GM18907 (cell line): ENCODE measurements around the gene DDX54.
"Not testable (repeated sequence)": the region's sequence is repeated elsewhere in the genome, so short reads cannot be mapped to it uniquely, and the experiment has no call there.

Experiments
- ATAC-seq: cut with Tn5 transposase; IDR thresholded peaks from one replicate; pipeline ENCODE4 v1.9.1; 2021; ENCODE audit warnings: mild to moderate bottlenecking, moderate library complexity; ENCODE audit not compliant: unreplicated experiment

The DDX54 gene

DNA sequence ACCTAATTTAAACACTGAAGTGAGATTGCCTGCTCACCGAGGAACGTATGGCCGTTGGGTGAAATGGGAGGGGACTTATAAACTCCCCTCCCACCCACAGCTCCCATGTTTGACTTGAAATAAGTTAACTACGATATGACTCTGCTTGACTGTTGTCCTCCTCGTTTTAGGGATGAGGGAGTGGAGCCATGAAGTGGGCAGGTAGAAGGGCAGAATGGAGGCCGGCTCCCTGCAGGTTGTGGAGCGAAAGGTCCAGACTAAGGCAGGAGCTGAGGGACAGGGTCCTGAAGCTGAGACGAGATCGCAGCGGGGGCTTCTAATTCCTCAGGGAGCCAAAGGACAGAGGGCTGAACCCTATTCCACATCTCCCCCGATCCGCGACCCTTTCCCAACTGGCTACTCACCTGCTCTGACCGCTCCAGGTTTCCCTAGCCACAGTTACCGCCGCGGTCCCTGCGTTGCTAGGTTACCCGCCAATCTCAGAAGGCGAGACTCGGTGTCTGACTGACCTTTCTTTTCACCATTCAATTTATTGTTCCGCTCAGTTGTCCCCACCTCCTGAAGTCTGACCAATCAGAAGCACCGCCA lies 35.4 kb upstream of the DDX54 start:
- peak; percentile 5 for ATAC-seq

DNA sequence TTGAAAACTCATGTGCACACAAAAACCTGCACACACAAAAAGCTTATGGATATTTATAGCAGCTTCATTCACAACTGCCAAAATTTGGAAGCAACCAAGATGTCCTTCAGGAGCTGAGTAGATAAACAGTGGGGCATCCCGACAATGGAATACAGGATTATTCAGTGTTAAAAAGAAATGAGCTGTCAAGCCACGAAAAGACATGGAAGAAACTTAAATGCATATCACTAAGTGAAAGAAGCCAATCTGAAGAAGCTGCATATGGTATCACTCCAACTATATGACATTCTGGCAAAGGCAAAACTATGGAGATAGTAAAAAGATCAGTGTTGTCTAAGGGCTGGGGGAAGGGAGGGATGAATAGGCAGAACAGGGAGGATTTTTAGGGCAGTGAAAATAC lies 30.7 kb upstream of the DDX54 start:
- no peak for ATAC-seq

DNA sequence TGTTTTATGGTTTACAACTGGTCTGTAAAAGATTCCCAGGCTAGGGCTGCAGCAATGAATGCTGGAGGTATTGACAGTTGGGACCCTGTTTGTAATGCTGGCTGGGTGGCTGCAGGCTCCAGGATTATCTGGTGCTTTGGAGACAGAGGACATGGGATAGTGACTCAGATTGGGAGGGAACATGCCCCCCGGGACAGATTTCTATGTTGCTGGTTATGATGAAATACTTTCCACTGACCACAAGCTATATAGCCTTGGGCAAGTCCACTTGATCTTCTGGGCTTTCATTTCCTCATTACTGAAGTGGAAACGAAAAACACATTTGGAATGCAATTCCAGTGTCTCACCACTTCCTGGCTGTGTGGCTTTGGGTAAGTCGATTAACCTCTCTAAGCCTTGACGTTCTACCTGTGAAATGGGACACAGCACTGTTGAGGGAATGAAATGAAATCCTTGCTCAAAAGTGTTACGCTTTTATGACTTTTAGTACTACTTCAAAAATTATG lies 29.7 kb upstream of the DDX54 start:
- ATAC-seq, result no peak

DNA sequence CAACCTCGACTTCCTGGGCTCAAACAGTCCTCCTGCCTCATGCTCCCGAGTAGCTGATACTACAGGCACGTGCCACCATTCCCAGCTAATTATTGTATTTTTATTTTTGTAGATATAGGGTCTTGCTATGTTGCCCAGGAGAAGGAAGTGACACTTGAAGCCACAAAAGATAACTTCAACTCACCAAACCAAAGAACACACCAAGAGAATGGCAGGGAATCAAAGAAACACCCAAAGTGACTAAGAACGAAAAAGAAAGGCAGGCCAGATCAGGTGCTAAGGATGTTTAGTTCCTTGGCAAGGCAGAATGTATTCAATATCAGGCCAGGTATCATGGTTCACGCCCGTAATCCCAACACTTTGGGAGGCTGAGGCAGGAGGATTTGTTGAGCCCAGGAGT lies 25.9 kb upstream of the DDX54 start:
- ATAC-seq, result no peak

DNA sequence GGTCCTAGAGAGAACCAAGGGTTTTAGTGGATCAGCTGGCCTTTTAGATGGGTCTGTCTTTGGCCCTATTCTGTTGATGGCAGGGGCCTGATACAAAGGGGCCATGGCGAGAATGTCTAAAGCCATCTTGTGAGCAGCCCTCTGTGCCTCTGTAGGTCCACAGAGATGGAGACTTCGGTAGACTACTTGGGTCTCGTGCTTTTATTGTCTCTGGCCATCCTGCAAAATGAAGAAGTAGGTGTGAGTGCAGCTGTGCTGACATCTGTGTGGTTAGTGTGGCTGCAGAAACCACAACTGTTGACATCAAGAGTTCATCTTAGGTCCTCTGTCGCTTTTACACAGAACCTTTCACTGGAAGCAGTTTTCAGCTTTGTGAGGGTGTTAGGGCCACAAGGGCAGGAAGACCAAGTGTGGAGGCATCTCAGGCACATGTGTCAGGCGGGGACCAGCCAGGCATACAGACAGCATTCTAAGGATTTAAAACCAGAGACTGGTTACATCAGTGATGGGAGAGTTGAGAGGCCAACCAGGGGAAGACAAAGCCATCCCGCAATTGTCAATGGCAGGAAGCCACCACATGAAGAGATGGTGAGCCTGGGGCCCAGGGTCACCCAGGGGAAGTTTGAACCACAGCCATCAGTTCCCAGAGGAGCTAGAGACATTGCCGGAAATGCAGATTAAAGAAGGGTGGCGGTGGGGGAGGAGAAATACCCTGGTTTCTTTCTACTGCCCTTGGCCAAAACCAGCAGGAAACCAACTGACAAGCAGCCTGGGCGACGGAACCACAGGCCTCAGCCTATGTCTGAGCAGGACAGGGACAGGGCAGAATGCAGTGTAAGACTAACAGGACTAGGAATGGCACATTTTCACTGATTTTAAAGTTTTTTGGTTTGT lies 23.0 kb upstream of the DDX54 start:
- peak; percentile 82 for ATAC-seq

DNA sequence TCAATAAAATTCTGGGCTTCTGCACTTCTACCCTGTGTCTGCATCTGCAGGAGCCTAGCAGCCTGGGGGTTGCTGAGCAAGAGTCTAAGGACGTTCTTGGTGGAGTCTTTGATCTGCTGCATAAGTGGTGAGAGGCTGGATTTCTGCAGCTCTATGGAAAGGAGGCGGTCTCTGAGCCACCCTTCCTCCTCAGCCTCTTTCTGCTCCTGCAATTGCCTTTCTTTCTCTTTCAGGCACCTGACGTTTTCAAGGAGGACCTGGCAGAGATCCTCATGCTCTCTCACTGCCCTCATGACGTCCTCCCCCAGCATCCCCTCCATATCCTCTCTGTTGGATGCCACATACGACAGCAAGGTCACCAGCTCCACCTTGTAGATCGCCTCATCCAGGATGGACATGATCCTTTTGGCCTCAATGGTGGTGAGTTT lies 22.3 kb upstream of the DDX54 start:
- ATAC-seq, result no peak

DNA sequence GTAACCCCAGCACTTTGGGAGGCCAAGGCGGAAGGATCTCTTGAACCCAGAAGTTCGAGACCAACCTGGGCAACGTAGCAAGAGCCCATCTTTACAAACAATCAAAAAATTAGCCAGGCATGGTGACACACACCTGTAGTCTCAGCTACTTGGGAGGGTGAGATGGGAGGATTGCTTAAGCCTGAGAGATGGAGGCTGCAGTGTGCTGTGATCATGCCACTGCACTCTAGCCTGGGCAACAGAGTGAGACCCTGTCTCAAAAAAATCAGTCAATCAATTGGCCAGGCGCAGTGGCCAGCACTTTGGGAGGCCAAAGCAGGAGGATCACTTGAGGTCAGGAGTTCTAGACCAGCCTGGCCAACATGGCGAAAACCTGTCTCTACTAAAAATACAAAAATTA lies 21.5 kb upstream of the DDX54 start:
- not testable (repeated sequence) for ATAC-seq

DNA sequence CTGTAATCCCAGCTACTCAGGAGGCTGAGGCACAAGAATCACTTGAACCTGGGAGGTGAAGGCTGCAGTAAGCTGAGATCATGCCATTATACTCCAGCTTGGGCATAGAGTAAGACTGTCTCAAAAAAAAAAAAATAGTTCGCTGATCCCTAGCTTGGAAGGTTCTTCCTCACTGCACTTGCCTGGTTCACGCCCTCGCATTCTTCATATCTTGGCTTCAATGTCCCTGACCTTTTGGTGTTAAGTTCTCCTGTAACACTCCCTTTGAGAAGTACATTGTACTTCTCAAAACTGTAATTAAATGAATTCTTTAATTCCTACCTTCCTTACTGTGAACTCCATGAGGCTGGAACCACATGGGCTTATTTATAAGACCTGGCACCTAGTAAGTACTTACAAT lies 19.5 kb upstream of the DDX54 start:
- ATAC-seq, result no peak

DNA sequence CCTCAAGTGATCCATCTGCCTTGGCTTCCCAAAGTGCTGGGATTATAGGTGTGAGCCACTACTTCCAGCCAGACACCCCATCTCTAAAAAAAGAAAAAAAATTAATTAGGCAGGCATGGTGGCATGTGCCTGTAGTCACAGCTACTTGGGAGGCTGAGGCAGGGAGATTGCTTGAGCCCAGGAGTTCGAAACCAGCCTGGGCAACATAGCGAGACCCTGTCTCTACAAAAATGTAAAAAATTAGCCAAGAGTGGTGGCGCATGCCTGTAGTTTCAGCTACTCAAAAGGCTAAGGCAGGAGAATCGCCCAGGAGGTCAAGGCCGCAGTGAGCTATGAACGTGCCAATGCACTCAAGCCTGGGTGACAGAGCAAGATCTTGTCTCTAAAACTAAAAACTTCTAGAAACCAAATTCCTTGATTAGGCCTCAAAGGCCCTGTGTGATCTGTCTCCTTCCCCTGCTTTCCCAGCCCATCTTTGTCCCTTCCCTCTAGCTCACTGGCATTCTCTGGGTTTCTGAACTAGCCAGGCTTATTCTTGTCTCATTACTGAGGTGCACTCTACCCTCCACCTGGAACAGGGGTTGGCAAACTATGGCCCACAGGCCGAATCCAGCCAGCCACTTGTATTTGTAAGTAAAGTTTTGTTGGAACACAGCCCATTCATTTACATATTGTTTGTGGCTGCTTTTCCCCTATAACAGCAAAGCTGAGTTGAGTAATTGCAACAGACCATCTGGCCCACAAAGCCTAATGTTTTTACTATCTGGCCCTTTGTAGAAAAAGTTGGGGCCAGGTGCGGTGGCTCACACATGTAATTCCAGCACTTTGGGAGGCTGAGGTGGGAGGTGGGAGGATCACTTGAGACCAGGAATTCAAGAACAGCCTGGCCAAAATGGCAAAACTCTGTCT lies 18.8 kb upstream of the DDX54 start:
- ATAC-seq, result no peak

DNA sequence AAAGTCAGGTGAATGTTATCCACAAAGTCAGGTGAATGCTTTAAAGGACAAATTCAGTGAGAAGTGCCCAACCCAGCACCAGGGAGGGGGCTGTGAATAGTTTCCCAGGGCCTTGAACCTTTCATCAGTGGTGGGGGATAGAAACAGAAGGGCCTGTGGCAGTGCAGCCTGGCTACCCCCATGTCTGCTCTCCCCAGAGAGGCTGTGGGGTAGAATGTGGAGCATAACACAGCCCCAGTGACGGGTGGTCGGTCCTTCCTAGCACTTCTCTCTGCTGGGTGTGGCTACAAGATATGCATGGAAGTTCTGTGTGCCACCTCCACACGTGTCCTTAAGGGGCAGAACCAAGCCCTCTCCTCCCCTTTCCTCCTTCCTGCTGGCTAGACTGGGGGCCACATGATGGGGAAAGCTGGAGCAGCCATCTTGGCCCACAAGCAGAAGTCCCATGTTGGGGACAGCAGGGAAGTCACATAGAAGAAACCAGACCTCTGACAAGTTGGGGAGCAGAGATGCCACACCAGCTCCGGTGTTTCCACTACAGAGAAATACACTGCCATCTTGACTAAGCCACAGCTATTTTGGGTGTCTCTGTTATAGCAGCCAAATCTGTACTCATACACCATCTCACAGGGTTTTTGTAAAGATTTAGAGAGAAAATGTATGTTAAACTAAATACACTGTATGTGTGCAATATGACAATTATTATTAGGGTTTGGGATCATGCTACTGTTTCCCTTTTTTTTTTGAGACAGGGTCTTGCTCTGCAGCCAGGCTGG lies 17.2 kb upstream of the DDX54 start:
- ATAC-seq, result no peak

DNA sequence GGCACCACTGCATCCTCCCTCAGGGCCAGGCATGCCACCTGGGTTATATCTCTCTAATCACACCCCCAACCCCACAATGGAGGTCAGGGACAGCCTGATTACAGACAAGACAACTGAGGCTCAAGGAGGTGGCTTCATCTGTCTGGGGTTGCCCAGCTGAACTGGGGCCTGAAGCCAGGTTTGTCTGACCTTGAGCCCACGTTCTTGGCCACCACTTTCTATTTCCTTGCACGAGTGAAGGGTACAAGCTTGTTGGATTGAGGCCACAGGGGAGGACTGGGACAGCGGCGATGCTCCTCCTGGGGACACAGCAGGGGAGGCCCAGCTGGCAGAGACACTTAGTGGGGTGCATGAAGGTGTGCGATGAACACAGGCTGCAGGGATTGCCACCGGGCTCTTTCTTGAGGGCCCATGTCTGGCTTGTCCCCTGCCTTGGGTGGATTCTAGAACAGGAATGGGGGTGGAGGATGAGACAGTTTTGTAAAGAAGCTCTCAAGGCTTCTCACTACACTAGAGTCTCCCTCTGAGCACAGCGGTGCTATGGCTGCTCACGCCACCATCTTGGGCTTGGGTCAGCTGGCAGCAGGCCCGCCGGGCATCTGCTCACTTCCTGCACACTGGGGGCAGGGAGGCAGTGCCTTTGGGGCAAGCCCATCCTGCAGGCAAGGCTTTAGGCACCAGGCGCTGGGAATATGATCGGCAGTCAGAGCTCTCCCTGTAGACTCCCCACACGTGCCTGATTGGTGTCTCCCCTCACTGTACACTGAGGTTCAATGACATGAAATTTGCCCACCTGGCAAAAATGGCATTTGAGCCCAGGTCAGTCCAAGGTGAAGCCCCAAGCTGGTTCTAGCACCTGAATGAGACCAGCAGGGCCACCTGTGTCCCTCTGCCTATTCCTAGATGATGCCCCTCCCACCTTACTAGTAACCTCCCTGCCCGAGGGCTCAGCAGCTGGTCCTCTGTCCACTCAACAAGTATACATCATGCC lies 16.2 kb upstream of the DDX54 start:
- ATAC-seq, result no peak

DNA sequence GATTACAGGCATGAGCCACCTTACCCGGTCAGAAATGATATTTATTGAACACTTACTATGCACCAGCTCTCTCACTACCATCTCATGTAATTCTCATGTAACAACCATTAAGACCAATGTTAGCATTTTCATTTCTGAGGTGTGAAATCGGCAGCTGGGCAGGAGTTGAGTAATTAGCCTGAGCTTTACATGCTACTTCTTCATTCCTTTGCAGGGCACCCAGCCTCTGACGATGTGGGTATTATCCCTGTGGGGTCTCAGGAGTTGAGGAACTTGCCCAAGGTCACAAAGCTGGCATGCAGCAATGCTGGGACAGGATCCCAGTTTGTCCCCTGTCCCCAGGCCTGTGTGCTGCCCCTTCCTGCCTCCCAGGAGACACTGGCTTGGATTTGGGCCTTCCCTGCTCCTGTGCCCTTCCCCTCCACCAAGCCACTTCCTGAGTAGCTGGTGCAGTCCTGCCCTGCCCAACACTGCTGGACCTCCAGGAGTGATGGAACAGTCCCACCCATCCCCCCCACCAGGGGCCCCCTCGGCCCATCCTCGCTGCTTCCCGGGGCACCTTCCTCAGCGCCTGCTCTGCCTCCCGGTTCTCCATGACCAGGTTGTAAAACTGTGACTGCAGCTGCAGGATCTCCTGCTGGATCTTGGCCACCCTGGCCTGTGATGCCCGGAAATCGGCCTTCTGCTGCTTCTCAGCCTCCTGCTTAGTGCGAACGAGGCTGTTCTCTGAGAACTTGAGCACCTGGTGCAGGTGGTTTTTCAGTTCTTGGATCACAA lies 14.9 kb upstream of the DDX54 start:
- no peak for ATAC-seq

DNA sequence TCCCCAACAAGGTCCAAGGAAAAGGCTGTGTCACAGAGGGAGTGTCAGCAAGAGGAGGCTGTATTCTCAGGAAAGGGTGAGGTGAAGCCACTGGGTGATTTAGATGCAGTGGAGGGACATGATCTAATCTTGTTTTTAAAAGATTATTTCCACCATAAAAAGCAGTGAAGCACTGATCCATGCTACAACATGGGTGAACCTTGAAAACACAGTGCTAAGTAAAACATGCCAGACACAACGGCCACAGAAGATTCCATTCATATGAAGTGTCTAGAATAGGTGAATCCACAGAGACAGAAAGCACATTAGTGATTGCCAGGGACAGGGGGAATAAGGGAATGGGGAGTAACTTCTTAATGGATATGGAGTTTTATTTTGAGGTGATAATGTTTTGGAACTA lies 13.0 kb upstream of the DDX54 start:
- ATAC-seq, result no peak

DNA sequence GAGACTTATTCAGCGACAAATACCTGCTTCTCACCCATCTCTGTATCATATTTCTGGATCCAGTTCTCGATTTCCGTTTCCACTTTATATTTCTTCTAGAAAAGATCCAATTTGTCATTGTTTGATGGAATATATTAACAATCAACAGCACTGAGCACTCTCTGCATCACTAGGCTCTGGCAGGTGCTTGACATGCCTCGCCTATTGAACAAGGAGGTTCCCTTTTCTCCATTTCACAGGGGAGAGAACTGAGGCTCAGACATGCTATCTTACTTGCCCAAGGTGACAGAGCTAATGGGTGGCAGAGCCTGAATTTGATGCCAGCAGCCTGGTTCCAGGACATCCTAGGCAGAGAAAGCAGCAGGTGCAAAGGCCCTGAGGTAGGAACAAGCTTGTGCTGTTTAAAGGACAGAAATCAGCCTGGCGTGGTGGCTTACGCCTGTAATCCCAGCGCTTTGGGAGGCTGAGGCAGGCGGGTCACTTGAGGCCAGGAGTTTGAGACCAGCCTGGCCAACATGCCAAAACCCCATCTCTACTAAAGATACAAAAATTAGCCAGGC lies 12.3 kb upstream of the DDX54 start:
- no peak for ATAC-seq

DNA sequence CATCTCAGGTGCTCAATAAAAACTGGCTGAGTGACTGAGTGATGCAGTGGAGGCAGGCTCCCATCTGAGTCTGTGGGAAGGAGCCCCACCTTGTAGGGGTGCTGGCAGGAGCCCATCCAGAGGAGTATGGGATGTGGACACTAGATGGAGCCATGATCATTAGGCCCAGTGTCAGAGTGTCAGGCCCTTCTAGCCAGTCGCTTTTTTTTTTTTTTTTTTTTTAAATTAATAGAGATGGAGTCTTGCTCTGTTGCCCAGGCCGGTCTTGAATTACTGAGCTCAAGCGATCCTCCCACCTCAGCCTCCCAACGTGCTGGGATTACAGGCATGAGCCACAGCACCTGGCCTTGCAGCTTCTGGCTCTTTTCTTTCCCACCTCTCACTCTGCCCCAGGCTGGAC lies 11.7 kb upstream of the DDX54 start:
- ATAC-seq, result peak; percentile 70

DNA sequence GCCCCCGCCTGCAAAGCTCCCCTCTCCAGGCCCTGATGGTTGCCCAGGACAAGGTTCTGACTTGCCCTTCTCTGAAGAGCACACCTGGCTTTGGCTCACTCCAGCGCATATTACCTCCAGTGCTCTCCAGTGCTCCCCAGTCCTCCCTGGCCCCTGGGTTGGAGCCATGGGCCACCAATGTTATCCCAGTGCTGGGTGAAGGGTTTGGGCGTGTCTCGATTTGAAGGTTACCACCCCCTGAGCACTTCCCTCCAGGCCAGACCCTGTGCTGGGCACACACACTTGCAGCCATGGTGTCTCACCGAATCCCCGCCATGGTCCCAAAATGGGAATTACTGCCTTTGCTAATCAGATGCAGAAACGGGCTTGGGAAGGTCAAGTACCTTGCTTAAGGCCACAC lies 11.3 kb upstream of the DDX54 start:
- no peak for ATAC-seq

DNA sequence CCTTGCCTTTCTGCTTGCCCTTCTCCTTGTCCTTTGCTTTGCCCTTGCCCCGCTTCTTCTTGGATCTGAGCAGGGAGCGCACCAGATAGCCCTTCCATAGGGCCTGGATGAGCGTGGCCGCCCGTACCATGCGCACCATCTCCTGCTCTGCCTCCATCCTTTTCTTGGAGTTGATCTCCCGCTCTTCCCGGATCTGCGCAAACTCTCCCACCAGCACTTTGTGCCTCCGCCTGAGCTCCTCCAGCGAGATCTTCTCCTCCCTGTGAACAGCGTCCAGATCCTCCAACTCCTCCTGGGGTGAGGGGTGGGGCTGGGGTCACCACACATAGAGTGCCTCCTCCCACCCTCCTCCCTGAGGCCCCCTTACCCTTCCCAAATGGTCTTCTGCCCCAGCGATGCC lies 10.3 kb upstream of the DDX54 start:
- ATAC-seq, result no peak

DNA sequence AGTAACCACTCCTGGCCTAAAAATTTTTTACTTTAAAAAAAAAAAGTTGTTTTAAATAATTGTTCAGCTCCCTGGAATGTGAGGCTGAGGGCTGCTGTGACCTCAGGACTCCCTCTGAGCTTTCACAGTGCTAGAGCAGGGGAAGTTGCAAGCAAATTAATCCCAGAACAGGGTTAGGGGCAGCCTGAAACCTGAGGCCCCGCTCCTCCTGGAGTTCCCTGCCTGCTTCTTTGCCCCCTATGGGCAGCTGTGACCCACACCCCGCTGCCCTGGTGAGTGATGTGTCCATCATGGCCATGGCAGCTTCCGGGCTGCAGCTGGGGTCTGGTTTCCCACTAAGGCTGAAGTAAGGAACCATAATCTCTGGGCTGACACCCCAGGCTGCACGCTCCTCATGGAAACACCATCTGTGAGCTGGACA lies 9.7 kb upstream of the DDX54 start:
- ATAC-seq, result no peak
